Inflammatory macrophage (primary cell): ENCODE results near the gene FERMT3.

ENCODE experiments used
- DNase-seq, 2 donors: peaks; one replicate each; pipeline ENCODE4 v3.0.0-alpha.2; 2020 to 2022

Gene FERMT3

DNA sequence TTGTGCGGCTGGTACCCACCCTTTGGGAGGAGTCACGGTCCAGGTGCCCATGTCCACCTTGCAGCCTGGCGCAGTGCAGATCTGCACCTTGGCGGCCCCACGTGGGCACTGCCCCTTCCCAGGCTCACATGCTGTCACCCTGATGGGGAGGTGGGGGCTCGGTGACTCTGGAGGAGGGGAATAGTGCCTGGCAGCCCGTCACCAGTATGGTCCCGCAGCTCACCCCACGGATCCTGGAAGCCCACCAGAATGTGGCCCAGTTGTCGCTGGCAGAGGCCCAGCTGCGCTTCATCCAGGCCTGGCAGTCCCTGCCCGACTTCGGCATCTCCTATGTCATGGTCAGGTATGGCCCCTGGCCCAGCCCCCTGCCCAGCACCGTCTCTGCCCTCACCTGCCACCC, 14.3 kb downstream of the FERMT3 start:
- DNase-seq, result no peak

DNA sequence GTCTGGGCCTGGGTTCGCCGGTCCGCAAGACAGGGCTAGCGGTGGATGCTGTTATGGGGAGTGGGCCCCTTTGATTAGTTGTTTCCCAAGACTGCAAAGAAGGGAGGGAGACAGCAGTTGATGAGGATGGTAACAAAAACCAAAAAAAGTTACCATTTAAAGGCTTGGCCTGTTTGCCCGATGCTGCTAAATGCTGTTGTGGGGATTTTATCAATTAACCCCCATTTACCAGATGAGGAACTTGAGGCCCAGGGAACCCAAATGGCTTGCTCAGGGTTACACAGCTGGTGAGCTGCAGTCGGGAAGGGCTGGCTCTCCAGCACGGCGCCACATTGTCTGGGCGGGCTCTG, 16.1 kb downstream of the FERMT3 start:
- DNase-seq, result no peak

DNA sequence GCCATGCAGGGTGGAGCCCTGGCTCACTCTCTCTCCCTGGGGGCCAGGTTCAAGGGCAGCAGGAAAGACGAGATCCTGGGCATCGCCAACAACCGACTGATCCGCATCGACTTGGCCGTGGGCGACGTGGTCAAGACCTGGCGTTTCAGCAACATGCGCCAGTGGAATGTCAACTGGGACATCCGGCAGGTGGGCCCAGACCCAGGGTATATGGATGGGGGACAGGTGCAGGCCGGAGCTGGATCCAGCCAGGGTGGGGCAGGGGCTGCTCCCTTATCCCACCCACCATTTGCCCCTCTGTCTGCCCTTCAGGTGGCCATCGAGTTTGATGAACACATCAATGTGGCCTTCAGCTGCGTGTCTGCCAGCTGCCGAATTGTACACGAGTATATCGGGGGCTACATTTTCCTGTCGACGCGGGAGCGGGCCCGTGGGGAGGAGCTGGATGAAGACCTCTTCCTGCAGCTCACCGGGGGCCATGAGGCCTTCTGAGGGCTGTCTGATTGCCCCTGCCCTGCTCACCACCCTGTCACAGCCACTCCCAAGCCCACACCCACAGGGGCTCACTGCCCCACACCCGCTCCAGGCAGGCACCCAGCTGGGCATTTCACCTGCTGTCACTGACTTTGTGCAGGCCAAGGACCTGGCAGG, 16.6 kb downstream of the FERMT3 start:
- no peak for DNase-seq

DNA sequence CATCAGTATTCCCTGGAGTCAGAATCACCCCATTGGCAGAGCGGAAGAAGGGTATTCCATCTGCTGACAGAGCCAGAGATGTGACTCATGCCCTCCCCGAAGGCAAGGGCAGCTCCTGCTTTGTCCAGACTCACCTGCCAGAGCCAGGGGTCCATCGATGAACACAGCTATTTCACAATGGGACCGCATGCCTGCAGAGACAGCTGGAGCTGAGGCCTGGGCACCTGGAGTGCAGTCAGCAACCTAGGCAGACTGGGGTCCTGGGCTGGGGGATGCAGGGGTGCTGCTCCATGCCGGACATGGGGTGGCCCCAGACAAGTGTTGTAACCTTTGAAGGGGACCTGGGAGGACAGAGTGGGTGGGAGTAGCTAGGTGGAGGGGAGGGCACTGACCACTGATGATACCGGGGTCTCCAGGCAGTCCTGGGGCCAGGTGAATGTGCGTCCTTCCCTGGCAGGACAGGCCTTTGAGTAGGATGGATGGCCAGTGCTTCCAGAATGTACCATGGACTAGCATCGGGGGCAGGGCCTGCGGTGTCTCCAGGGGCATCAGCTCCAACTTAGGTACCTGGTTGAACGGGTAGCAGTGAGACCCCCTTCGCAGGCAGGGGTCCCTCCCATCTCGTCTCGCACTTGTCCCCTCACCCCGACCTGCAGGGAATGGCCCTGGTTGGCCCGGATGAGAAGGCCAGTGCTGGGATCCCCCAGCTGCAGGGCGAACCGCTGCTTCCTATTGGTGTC, 17.8 kb downstream of the FERMT3 start:
- no peak for DNase-seq

DNA sequence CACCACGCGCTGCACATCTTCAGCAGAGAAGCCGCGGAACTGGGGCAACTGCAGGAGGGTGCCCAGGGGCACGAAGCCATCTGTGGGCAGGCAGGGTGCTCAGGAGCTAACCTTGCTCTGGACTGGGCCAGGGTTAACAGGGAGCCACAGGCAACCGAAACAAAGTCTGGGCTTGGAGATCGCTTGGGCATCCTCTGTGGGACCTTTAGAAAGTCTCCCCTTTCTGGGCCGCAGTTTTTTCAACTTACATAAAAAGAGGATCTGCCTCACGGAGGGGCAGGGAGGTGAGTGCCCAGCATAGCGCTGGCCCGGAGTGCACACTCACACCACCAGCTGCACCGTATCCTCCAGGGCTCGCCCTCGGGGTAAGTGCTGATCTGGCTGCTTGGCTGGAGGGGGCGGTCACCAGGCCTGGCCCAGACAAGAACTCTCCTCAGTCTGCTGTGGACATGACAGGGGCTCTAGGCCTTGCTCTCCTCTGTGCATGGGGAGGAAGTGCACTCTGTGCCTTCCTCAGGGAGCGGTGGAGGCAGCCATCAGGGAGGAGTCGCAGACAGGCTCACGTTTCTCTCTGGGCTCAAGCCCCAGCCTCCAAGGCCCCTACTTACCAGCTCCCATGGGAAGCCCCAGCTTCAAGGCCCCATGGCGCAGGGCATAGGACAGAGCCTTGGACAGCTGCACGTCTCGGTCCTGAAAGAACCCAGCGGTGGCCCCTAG, 18.5 kb downstream of the FERMT3 start:
- peak in 1 of 2 donors; percentile 55 for DNase-seq

DNA sequence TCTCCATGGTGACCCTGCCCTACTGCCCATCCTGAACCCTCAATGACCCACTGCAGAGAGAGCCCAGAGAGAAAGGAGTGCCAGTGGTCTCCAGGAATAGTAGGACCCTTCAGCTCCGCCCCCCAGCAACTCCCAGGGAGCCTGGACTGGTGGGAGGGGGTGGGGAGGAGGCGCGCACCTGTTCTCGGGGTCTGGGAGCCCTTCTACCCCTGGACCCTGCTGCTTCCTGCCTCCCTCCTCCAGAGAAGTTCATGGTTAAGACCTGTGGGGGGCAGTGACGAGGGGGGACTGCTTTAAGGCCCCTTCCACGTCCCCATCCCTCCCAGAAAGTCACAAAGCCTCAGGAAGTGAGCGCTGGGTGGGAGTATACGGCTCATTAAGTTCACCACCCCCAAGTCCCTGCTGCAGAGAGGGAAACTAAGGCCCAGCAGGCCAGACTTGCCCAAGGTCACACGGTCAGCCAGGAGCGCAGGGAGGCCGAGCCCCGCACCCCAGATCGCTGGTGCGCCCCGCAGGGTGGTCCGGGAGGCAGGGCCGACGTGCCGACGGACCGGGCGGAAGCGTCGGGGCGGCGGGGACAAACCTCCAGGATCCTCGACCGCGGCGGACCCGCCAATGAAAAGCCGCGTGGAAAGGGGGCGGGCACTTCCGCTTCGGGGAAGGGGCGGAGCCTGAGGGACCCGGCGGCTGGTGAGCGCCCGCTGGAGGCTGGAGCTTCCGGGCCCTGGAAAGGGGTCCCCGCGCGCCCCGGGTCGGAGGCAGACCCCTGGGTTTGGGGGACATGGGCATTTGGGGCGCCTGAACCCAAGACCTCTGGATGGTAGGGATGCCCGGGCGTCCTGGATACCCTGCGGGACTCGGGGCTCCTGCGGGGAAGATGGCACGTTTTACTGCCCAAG, 19.3 kb downstream of the FERMT3 start, which contains the start of the genes NUDT22 and TRPT1:
Gene NUDT22 (plus strand): TSS at position 667 of the 899 bp plus-strand sequence. CDS start 379 bp downstream, outside the sequence.
Gene TRPT1 (minus strand): TSS at position 579 of the 899 bp plus-strand sequence. CDS start 326 bp downstream, at position 253.
- DNase-seq, result peak; percentile 92 to 94

DNA sequence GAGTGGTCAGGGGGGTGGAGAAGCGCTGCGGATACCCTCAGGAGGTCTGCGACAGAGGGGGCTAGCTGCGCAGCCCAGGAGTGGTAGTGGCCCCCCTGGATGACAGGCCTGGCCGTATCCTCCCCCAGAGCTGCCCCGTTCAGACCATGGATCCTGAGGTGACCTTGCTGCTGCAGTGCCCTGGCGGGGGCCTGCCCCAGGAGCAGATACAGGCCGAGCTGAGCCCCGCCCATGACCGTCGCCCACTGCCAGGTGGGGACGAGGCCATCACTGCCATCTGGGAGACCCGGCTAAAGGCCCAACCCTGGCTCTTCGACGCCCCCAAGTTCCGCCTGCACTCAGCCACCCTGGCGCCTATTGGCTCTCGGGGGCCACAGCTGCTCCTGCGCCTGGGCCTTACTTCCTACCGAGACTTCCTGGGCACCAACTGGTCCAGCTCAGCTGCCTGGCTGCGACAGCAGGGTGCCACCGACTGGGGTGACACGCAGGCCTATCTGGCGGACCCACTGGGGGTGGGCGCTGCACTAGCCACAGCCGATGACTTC, 20.1 kb downstream of the FERMT3 start:
- DNase-seq, result peak; percentile 82 to 93

DNA sequence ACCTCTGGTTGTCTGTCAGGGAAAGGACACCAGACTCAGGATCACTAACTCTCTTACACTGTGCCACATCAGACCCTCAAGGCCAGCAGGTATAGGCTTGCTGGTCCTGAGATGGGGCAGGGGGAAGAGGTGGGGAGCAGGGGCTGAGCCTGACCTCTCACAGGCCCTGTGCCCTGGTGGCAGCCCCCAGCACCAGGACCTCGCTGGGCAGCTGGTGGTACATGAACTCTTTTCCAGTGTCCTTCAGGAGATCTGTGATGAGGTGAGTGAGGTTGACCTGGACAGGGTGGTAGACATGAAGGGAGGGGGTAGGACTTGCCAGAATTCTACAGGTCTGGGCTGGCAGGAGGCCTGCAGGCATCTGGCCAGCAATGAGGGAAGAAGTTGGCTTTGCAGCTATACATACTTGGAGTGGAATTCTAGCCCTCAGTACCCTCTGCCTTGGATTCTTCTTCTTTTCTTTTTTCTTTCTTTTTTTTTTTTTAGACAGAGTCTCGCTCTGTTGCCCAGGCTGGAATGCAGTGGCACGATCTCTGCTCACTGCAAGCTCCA, 21.0 kb downstream of the FERMT3 start:
- no peak for DNase-seq

DNA sequence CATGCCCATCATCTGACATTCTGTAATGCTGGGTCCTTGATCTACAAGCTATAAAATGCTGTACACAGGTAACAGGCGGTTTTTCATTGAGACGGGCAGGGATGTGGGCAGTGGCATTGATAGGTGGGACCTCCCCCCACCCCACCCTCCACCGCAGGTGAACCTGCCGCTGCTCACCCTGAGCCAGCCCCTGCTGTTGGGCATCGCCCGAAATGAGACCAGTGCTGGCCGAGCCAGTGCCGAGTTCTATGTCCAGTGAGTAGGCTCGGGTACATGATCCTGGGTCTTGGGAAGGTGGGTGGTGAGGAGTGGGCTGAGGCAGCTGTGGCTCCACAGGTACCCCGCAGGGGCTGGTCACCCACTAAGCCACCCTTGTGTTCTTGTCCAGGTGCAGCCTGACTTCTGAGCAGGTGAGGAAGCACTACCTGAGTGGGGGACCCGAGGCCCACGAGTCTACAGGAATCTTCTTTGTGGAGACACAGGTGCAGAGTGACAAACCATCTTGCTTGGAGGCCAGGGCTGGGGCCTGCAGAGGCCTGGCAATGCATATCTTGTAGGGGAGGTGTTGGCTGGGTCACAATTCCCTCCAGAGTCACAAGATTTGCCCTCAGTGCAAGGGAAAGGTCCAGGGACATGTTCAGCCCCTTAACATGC, 22.7 kb downstream of the FERMT3 start:
- DNase-seq, result no peak

DNA sequence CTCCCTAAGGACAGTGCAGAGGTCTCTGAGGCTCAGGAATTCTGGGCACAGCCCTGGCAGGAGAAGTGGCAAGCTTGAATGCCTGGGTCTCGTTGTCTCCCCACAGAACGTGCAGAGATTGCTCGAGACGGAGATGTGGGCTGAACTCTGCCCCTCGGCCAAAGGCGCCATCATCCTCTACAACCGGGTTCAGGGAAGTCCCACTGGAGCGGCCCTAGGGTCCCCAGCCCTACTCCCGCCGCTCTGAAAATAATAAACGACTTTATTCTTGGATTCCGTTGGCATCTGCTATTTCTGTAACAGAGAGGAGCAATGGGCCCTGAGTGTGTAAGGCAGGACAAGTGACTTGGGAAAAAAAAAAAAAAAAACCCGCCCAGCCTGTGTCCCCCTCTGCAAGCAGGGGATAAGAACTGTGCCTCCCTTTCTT, 23.2 kb downstream of the FERMT3 start:
- no peak for DNase-seq

DNA sequence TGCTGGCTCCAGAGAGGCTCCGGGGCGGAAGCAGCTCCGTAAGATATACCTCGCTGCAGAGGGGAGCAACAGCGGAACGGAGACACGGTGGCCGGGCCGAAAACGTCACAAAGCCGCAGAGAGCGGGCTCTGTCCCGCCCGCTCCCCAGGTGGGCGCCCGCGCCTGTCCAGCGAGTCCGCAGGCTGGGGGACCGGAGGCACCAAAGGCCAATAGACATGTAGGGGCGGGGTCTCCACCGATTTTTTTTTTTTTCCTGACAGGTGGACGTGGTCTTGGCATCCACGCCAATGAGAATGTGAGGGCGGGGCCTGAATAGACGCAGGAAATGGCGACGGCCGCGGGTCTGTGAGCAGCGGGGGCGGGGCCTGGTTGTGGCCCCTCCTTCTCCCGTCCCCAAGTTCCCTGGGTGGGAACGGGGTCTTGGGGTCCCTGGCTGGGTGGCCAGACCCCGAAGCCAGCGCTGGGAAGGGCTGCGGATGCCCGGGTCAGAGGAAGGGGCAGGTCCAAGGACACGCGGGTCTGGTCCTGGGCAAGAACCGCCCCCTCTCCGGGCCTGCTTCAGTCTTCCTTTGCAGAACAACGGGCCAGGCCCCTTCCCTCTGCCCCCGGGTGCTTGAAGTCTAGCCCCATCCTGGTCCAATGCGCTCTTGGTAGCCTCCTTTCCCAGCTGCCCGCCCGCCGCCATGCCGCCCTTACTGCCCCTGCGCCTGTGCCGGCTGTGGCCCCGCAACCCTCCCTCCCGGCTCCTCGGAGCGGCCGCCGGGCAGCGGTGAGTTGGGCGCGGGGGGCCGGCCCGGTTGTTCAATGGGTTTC, 23.9 kb downstream of the FERMT3 start, which contains the start of gene DNAJC4:
Gene DNAJC4 (plus strand): TSS at position 378 of the 814 bp plus-strand sequence. CDS start 307 bp downstream, at position 685.
- peak; percentile 73 to 86 for DNase-seq

DNA sequence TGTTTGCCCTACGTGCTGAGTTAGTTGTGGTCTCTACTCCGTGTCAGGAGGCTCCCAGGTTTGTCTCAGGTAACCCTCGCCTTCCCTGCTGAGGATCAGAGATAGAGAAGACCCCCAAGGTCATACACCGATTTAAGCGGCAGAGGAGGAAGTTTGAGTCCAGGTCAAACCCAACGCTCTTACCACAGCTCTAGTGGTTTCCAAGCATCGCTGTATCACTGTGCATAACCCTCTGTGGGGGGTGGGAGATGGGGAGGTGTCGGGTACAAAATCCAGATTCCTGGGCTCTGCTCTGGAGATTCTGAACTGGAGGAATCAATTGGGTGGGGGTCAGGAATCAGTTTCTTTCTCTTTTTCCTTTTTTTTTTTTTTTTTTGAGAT, 24.5 kb downstream of the FERMT3 start:
- DNase-seq, result no peak

DNA sequence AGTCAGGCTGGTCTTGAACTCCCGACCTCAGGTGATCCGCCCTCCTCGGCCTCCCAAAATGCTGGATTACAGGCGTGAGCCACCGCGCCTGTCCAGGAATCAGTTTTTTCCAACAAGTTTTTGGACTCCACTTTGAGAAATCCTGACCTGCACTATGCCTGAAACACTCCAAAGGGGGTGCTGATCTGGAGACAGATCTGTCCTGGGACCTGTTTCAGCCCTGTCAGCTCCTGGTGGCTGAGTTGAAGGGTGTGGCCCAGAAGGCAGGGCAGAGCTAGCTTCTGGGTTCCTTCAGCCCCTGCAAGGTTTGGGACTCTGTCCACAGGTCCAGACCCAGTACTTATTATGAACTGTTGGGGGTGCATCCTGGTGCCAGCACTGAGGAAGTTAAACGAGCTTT, 25.0 kb downstream of the FERMT3 start:
- no peak for DNase-seq

DNA sequence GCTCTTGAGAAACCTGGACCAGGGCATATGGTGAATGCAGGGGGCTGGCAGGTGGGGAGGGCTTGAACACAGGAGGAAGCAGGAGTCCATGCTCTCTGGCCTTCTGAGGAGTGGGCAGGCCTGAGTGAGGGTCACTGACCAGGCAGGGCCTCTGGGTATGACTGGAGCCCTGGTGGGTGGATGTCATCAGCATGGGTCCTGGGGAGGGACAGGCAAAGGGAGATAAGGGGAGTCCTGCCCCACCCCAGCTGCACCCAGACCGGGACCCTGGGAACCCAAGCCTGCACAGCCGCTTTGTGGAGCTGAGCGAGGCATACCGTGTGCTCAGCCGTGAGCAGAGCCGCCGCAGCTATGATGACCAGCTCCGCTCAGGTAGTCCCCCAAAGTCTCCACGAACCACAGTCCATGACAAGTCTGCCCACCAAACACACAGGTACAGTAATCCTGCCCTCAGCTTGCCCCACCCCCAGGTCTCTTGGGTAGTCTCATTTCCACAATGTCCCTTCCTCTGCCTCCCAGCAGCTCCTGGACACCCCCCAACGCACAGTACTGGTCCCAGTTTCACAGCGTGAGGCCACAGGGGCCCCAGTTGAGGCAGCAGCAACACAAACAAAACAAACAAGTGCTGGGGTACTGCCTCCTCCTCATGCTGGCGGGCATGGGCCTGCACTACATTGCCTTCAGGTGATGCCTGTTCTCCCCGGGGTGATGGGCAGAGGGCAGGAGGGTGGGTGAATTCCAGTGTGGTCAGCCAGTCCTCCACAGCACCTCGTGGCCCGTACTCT, 25.9 kb downstream of the FERMT3 start:
- DNase-seq, result no peak

DNA sequence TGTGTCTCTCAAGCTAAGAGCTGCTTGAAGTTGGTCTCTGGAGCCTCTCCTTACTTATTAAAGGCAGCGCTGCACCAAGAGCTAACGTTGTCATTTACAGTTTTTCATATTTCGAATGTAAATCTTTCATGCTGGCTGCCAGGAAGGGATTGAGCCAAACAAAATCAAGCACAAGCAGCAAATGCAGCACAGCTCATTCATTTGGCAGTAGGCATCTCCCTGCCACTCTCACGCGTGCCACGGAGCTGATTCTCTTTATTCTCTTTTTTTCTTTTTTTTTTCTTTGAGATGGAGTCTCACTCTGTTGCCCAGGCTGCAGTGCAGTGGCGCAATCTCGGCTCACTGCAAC, 26.4 kb downstream of the FERMT3 start:
- DNase-seq, result no peak

DNA sequence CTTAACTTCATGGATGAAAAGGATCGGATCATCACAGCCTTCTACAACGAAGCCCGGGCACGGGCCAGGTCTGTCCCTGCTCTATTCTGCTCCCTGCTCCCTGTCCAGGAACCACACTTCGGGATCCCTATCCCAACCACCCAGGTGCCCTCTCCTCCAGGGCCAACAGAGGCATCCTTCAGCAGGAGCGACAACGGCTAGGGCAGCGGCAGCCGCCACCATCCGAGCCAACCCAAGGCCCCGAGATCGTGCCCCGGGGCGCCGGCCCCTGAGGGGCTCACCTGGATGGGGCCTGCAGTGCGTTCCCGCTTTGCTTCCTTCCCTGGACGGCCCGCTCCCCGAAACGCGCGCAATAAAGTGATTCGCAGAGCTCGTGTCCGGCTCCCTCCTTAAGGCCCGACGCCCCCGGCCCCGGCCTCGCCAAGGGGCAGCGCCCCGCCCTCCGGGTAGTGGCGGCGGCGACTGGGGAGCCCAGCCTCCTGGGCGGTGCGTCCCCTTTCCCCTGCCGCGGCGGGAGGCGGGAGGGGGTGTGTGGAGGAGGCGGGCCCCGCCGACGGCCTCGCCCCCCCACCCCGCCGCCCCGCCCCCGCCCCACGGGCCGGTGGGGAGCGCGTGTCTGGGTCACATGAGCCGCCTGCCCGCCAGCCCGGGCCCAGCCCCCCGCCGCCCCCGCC, 27.5 kb downstream of the FERMT3 start, which contains the start of gene VEGFB:
Gene VEGFB (plus strand): TSS at position 672 of the 674 bp plus-strand sequence. CDS start 250 bp downstream, outside the sequence.
- peak; percentile 17 to 62 for DNase-seq

DNA sequence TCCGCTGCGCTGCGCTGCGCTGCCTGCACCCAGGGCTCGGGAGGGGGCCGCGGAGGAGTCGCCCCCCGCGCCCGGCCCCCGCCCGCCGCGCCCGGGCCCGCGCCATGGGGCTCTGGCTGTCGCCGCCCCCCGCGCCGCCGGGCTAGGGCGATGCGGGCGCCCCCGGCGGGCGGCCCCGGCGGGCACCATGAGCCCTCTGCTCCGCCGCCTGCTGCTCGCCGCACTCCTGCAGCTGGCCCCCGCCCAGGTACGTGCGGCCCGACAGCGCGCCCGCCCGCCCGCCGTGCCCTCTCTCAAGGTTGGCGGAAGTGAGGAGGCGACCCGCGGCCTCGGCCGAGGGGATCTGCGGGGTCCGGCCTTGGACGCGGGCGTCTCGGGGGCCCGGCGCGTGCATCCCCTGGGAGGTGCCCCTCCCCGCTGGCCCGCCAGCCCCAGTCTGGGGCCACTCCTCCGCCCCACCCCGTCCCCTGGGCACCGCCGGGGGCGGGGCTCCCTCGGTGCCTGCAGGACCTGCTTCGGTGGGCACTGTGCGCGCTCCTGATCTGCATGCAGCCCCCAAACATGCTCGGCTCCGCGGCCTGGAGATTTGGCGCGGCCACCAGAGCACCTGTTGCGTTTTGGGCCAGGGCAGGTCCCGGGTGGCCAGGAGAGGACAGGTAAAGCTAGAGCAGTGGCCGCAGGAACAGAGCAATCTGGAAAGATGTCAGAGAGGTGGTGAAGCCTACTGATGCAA, 28.3 kb downstream of the FERMT3 start:
- peak in 1 of 2 donors; percentile 47 for DNase-seq
